Upper lobe of right lung (tissue), 1 donor: ENCODE measurements around the gene UGT1A1. TPM values are rescaled to one million over a fixed set of nuclear protein-coding genes. Genes with fewer than 3 reads are reported as not detected.

Experiments
- ATAC-seq: fragments of 200-7000 bp; cut with Tn5 transposase; one replicate; pipeline ENCODE4 v1.9.1; 2020; ENCODE audit warnings: mild to moderate bottlenecking, moderate library complexity
- DNase-seq: peaks from one replicate; pipeline ENCODE4 v3.0.0-alpha.2; 2020
- H3K27ac ChIP-seq: fragments of 200-600 bp; one replicate; pipeline ENCODE4 v1.8.0; 2022
- H3K27me3 ChIP-seq: fragments of 200-600 bp; one replicate; pipeline ENCODE4 v1.8.0; 2022; ENCODE audit warnings: mild to moderate bottlenecking
- H3K36me3 ChIP-seq: fragments of 200-600 bp; one replicate; pipeline ENCODE4 v1.8.0; 2022
- H3K4me1 ChIP-seq: fragments of 200-600 bp; one replicate; pipeline ENCODE4 v1.8.0; 2022
- H3K4me3 ChIP-seq: fragments of 200-600 bp; one replicate; pipeline ENCODE4 v1.8.0; 2022; ENCODE audit warnings: mild to moderate bottlenecking
- H3K9me3 ChIP-seq: fragments of 200-600 bp; one replicate; pipeline ENCODE4 v1.8.0; 2022
- CTCF ChIP-seq: fragments of 200-600 bp; IDR thresholded peaks from one replicate; pipeline ENCODE4 v1.8.0; 2022; ENCODE audit warnings: antibody characterized with exemption
- intact Hi-C: fragments of 100-400 bp; cut with DNase I; formaldehyde crosslinking; loops from one replicate; pipeline ENCODE4 v1.11.0; 2022
- total RNA-seq: library from RNA; stranded (reverse); fragmentation: NEBNext Ultra II Directional; extraction: Animal tissue kit (Norgen Biotek cat#: 25700); gene quantifications from one replicate; pipeline ENCODE4 v1.2.1, GENCODE V29; 2021
- donor health status: DM: no; HTN: yes; CAD: no; lungs with severe emphysema.

The UGT1A1 gene
- total RNA-seq, 1 donor from 2014 or later: not detected

DNA sequence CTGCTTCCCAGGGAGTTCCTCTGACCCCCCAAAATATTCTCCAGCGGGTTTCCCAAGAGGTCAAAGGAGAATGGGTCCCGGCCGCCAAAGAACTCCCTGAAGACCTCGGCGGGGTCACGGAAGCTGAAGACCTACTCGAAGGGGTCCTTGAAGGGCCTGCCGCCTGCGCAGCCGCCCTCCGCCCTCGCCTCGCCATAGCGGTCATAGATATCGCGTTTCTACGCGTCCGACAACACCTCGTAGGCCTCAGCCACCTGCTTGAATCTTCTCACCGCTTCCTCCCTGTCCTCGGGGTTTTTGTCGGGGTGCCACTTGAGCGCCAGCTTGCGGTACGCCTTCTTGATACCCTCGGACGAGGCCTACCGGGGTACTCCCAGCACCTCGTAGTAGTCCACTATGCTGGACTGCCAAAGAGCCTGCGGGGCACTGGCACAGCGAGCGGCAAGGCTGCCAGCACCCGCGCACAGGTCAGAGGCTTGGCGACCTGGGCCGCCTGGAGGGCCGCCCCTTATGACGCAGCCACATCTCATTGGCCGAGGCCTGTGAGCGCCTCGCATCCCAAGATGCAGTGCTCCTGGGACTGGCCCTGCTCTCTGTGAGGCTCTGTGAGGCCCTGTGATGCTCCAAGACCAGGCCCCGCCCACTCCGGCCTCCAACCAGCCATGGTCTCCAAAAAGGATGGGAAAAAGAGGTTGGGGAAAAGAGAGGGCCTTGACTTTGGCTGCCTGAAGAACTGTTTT, 5.0 kb upstream of the UGT1A1 start:
- no peaks in the 10 kb centered on the region for H3K4me1 ChIP-seq
- ATAC-seq: no peak

GRCh38 chr2:233756429-233757081, 3.5 kb upstream of the UGT1A1 start:
- DNase-seq (no peak), ATAC-seq (no peak)
- Histone ChIP-seq H3K4me3 (no peak overlapping the region), H3K27me3 (no peaks in the 10 kb centered on the region), H3K27ac (no peak overlapping the region), H3K9me3 (no peaks in the 10 kb centered on the region), H3K4me1 (no peaks in the 10 kb centered on the region), H3K36me3 (no peaks in the 10 kb centered on the region)
- no peak for TF ChIP-seq CTCF
- intact Hi-C loops: no loop called here

More for the DNA sequence above, 5.0 kb upstream of the UGT1A1 start:
- no peak for DNase-seq
- Histone ChIP-seq H3K9me3 (no peaks in the 10 kb centered on the region), H3K27ac (no peak overlapping the region), H3K36me3 (no peaks in the 10 kb centered on the region), H3K27me3 (no peaks in the 10 kb centered on the region), H3K4me3 (no peak overlapping the region)
- TF ChIP-seq CTCF: no peak
- intact Hi-C loops: no loop called here

GRCh38 chr2:233758141-233758540, 1.9 kb upstream of the UGT1A1 start:
- no peaks in the 10 kb centered on the region for H3K36me3 ChIP-seq
- no peaks in the 10 kb centered on the region for H3K27me3 ChIP-seq
- no peak overlapping the region for H3K27ac ChIP-seq
- no peak overlapping the region for H3K4me3 ChIP-seq
- TF ChIP-seq CTCF: no peak
- H3K9me3 ChIP-seq: no peaks in the 10 kb centered on the region
- intact Hi-C loops: no loop called here
- no peaks in the 10 kb centered on the region for H3K4me1 ChIP-seq
- DNase-seq (no peak), ATAC-seq (no peak)

- Histone ChIP-seq H3K4me1 (no peaks in the 10 kb centered on the region), H3K9me3 (no peaks in the 10 kb centered on the region), H3K4me3 (no peak overlapping the region), H3K27me3 (no peaks in the 10 kb centered on the region), H3K27ac (no peak overlapping the region), H3K36me3 (no peaks in the 10 kb centered on the region)
- no peak for TF ChIP-seq CTCF
- ATAC-seq (no peak), DNase-seq (no peak)
- intact Hi-C loops: no loop called here
Measured at GRCh38 chr2:233758849-233759248, 1.2 kb upstream of the UGT1A1 start.

GRCh38 chr2:233761040-233761769, 1.1 kb downstream of the UGT1A1 start:
- Histone ChIP-seq H3K4me3 (no peak overlapping the region), H3K4me1 (no peaks in the 10 kb centered on the region), H3K27ac (no peak overlapping the region), H3K36me3 (no peaks in the 10 kb centered on the region), H3K9me3 (no peaks in the 10 kb centered on the region), H3K27me3 (no peaks in the 10 kb centered on the region)
- DNase-seq: no peak
- no peak for TF ChIP-seq CTCF
- no peak for ATAC-seq
- intact Hi-C loops: no loop called here
